Frontal cortex (tissue), 4 donors: ENCODE measurements around the gene PPP2R3B. TPM values are rescaled to one million over a fixed set of nuclear protein-coding genes. Genes with fewer than 3 reads are reported as not detected.

Source experiments
- DNase-seq, 2 donors: peaks; one replicate each; pipeline ENCODE4 v3.0.0; 2012; ENCODE audit warnings: low spot score in 2 of 2
- FAIRE-seq: peaks from 2 replicates; lab custom pipeline; 2012; peaks lifted over from hg19 to GRCh38; lab: Jason Lieb, UNC
- total RNA-seq: library from RNA; depleted of rRNA; stranded (reverse); fragments of >200 nt; gene quantifications from one replicate; pipeline ENCODE4 v1.2.3, GENCODE V29; 2014
- donor health status: control.
- donor health status: control.
- donor health status: control.

Gene PPP2R3B
- total RNA-seq, 1 donor from 2014 or later: 17.1 TPM

DNA sequence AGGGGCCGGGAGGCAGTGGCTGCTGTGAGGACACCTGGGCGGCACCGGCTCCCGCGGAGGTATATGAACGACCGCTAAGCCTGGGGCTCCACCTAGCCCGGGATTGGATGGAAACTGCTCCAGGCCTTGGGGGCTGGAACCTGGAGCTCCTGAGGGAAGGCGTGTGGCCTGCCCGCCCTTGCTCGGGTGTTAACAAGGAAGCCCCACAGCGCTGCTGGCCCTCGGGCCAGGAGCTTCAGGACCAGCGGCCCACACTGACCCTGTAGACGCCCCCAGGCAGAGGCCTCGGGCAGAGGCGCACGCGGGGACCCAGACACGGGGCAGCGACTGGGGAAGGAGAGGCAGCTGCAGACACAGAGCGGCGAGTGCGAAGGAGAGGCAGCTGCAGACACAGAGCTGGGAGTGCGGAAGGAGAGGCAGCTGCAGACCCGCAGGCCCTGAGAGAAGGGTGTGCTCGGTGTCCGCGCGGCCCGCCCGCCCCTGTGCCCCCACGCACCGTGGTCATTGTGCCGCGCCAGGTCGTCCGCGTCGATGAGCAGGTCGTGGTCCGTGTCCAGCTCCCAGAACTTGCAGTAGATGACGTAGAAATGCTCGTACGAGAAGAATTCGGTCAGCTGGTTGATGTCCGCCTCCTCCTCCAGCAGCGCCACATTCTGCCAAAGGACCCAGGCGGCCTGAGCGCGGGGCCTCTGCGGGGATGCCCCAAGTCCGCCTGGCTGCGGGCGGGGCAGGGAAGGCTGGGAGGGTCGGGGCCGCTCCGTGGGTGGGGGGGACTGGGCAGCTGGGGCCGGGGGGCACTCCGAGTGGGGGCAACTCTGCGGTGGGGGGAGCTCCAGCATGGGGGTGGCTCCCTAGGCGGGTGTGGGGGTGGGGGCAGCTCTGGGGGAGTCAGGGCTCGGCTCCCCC lies 41.4 kb downstream of the PPP2R3B start:
- DNase-seq (no peak), FAIRE-seq (no peak)

DNA sequence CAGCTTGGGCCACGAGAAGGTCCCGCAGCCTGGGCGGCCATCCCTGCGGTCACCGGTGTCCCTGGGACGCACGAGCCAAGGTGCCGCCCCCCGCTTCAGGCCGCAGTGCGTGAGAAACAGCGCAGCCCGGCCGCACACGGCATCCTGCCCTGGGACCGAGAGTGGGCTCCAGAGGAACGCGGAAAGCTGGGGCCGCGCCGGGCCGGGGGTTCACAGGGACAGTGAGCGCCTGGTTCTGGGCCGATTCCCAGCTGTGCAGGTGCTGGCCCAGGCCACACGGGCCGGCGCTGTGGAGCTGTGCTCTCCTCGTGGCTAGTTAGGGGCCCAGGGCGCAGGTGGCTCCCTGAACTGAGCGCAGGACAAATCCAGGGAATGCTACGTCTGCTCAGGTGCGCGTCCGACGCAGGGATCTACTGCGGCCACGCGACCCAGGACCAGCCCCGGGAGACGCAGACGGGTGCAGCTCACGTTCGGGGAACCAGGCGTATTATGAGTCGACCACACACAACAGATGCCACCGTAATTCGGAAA lies 42.3 kb downstream of the PPP2R3B start:
- DNase-seq (no peak), FAIRE-seq (no peak)

DNA sequence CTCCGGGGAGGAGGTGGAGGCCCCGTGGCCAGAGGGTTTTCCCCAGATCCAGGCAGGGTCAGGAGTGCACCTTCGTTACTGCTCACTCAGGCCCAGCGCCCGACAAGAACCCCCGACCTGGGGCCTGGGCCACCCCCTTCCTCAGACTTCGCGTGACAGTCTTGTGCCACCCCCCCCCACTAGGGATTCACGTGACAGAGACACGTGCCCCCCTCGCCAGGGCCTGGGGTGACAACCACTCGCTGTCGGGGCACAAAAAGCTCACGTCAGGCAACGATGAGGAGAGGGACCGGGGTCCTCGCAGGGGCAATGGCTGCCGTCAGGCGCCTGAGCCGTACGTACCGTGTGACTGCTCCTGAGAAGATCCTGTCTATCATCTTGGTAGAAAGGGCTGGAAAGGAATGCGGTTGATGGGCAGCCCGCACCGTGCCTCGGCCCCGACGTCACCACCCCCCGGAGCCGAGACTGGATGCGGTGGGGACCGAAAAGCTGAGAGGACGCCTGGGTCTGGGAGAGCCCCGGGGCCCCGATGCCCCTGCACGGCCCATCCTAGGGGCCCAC lies 45.1 kb downstream of the PPP2R3B start:
- DNase-seq (no peak), FAIRE-seq (no peak)

DNA sequence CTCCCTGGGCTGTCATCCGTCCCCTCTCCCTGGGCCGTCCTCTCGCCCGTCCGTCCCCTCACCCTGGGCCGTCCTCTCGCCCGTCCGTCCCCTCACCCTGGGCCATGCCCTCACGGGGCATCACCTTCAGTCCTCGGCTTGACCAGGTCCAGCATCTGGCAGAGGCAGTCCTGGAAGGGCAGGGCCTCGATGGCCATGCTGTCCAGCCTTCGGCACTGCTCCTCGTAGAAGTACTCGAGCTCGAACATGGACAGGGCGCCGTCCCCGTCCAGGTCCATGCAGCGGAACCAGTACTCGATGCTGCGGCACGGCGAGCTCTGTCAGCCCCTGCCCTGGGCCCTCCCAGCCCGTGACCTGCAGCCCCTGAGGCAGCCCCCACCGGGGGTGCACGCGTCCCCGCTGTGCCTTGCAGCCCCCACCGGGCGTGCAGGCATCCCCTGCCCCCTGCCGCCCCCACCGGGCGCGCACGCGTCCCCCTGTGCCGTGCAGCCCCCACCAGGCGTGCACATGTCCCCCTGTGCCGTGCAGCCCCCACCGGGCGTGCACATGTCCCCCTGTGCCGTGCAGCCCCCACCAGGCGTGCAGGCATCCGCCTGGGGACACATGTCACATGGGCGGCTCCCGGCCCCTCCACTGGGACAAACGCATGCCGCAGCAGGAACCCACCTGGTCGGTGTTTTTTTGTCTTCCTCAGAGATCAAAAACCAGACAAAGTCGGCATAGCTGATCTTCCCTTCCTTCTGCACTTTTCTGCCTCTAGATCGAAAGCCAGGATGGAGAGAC lies 45.9 kb downstream of the PPP2R3B start:
- DNase-seq (no peak), FAIRE-seq (no peak)

DNA sequence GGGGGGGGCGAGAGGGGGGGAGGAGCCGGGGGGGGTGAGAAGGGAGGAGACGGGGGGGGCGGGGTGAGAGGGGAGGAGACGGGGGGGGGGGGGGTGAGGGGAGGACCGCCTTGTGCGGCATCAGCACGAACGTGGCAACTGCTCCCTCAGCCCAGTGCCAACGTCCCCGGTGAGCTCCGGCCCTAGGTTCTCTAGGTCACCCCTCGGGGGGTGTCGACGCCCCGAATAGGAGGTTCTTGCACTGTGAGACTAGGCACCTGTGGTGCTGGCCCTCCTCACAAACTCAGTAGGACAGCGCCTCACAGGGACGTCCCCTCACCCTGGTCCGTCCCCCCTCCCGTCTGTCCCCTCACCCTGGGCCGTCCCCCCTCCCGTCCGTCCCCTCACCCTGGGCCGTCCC lies 46.6 kb downstream of the PPP2R3B start:
- DNase-seq (no peak), FAIRE-seq (no peak)

DNA sequence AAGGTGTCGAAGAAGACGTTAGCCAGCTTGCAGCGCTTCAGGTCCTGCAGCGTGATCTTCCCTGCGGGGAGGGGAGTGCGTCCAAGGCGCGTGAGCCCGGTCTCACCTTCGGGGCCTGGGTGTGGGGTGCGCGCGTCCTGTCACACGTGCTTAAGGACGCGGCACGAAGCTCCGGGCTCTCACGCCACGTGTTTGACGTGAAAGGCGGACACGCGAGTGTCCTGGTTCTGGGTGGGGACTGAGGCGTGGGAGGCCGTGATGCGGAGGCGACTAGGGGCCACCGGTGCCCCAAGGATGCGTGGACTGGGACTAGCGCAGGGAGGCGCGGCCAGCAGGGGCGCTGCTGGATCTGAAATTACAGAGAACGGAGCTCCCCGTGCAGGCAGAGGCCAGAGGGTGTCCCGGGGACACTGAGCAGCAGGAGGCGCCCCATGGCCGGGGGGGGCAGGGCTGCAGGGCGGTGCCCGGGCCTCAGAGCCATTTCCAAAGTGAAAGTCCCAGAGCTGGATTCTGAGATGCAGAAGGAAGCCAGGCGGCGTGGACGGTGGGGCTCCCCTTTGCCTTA lies 47.8 kb downstream of the PPP2R3B start:
- no peak for DNase-seq
- no peak for FAIRE-seq

DNA sequence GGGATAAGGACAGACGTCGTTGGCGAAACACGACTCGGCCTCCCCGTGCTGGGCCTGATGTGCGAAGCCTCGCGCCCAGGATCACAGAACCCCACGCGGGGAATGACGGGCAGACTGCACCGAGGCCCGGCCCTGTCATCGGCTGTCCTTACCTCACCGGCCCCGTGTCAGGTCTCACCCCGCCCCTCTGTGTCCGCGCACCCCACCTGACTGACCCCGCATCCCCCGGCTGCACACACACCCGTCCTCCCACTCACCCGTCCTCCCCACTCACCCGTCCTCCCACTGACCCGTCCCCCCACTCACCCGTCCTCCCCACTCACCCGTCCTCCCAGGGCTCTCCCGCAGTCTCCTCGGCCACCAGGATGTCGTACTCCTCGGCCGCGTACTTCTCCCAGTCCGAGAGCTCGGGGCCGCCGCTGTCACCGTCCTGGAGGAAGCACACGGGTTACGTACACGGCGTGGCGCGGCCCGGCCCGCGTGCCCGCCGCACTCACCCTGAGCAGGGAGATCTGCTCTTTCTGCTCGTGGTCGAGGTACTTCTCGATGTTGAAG lies 48.3 kb downstream of the PPP2R3B start:
- DNase-seq (no peak), FAIRE-seq (no peak)

DNA sequence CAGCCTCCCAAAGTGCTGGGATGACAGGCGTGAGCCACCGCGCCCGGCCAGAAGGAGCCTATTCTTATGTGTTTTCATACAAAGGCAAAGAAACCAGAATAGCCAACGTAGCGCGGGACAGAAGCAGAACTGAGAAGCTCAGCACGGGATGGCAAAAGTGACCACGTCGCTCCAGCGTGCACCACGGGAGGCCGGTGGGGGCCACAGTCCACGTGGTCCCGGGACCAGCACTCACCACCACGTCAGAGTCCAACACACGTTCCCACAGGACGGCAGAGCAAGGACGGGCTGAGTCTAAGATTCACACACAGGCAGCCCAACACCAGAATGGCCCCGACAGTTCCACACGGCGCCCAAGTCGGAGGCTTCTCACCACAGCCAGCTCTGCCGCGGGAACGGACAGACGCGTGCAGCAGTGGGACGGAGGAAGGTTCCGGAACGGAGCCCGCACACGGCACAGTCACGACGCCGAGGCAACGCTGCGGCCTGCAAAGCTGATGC lies 49.3 kb downstream of the PPP2R3B start:
- DNase-seq: no peak

DNA sequence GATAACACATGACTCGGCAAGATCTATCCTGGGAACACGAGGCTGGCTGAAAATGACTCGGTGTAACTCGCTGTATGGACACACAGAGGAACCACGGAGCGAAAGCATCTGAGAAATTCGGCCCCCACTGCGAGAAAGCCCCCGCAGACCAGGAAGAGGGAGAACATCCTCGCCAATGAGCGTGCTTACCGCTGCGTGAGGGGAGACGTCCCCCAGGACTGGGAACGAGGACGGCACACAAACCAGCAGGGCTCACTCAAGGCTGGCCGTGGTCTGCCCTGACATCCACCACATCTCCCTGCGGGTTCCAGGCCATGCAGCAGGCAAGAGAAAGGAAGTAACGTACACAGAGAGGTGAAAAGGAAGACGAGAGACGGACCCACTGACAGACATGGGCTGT lies 50.5 kb downstream of the PPP2R3B start:
- DNase-seq (no peak), FAIRE-seq (no peak)

More for the DNA sequence above, 49.3 kb downstream of the PPP2R3B start:
- FAIRE-seq: no peak

DNA sequence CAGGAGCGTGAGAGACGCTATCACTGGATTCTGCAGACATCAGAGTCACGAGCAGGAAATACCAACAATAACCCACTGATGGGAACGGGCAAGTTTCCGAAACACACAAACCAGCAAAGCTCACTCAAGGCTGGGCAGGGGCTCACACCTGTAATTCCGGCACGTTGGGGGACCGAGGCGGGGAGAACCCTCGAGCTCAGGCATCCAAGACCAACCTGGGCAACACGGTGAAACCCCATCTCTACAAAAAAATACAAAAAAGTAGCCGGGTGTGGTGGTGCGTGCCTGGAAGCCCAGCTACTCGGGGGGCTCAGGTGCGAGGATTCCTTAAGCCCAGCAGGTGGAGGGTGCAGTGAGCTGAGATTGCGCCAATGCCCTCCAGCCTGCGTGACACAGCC lies 51.0 kb downstream of the PPP2R3B start:
- FAIRE-seq: no peak
- no peak for DNase-seq

DNA sequence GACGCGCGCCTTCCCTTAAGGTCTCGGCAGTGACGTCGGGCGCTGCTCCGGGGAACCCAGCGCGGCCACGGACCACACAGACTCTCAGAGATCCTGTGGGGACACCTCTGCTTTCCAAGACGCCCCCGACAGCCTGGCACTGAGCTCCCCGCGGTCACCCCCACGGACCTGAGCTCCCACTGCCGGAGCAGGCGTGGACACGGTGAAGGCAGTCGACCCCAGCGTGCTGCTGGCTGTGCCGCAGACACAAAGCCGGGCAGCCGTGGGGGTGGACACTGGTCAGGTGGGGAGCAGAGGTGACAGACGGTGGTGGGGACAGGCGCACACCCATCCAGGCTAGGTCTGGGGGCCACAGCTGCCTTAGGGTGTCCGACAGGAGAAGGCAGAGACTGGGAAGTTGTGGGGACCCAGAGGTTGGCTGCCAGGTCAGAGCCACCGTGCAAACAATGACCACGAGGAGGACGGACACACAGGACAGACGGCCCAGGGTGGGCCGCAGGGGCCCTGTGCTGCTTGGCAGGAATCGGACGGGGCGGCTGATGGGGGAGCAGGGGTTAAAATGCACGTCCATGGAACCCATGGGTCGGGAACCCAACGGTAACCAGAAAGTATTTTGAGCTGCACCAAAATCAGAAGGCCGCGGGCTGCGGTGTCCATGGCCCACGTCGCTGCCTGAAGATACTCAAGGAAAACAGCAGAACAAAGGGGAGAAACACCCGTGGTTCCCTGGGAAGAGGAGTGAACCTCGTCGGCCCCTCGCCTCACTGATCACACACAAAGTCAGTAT lies 51.5 kb downstream of the PPP2R3B start:
- no peak for FAIRE-seq
- no peak for DNase-seq

DNA sequence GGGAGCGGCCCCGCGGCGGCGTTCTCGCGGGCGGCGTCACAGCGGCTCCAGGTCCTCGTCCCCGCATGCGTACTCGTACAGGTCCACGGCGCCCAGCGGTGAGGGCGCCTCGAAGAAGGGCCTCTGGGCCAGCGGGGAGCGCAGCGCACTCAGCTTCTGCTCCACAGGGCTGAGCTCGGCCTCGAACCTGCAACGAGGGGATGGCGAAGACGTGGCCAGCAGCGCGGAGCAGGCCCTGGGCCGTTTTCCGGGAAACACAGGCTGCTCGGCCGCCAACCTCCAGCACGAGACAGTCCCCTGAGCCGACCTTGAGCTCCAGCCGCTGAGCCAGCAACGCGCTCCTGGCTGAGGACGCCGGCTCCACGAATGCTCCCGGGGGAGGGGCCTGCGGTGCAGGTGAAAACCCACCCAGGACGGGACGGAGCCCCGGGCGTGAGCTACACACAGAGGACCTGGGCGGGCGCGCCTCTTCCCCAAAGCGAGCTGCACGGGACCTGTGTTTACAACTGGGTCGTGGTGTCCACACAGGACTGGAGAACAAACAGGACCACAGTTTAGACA lies 52.3 kb downstream of the PPP2R3B start:
- DNase-seq (no peak), FAIRE-seq (no peak)

DNA sequence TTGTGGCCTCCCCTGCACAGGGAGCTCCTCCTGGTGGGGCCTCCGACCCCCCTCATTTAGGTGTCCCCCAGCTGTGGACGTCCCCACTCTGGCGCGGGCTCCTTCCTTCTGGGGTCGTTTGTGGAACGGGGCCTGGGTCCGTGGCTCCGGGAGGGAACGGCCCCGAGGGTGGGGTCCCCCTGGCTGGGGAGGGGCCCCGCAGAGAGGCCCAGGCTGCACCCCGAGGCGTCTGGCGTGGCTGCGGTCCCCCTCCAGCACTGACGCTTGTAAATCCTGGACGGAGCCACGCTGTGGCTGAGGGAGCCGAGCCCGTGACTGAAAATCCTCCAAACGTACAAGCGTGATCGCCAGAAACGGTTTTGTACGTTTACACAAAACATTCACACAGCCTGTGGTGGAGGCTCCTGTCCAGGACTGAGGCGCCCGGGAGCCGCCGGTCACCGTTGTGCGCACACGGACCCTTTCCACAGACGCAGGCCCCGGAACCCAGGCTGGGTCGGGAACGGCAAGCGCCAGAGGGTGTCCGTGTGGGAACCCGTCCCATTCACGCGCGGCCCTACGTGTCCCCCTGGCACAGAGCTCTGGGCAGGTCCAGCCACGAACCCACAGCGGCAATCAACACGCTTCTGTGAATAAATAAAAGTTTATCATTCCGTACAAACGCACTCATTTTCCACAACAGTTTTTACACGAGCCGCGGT lies 52.9 kb downstream of the PPP2R3B start:
- DNase-seq (no peak), FAIRE-seq (no peak)

DNA sequence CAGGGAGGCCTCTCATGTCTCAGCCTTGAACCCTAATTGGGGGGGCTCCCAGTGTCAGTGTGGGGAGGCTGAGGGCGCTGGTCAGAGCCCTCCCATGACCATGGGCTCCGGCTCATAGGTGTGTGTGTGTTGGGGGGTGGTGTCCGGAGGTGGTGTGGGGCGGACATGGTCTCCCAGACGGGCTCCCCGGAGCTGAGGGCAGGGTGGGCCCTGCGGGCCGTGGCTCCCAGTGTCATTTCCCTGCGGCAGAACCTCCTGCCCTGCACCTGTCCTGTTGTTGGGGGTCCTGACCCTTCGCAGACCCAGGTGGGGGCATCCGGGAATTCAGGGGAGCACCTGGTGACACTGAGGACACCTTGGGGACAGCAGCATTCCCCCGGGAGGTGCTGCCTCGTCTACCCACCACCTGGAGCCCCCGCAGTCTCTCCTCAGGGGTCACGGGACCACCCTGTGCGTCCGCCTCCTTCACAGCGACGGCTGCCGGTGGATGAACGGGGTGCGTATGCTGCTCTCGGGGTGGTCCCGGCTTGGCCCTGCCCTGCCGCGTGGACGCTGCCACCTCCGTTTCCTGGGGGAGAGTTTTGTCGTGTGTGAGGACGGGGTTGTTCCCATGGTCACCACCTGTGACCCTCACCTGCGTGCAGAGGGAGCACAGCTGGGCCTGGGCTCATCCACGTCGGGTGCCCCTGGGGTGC lies 53.6 kb downstream of the PPP2R3B start:
- DNase-seq (no peak), FAIRE-seq (no peak)

DNA sequence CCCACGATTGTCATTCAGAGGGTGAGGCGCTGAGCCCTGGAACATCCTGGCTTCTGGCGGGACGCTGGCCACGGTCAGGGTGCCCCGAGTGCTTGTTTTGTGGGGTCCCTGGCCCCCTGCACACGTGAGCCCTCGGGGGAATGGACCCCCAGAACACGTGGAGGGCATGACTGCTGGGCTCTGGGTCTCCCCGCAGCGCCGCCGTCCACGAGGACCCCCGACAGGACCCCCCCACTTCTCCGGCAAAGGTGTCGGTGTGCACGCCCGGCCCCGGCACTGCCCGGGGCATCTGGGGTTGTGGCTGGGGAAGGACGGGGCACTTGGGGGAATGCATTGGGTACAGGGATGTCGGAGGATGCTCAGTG lies 54.2 kb downstream of the PPP2R3B start:
- FAIRE-seq (no peak), DNase-seq (no peak)

DNA sequence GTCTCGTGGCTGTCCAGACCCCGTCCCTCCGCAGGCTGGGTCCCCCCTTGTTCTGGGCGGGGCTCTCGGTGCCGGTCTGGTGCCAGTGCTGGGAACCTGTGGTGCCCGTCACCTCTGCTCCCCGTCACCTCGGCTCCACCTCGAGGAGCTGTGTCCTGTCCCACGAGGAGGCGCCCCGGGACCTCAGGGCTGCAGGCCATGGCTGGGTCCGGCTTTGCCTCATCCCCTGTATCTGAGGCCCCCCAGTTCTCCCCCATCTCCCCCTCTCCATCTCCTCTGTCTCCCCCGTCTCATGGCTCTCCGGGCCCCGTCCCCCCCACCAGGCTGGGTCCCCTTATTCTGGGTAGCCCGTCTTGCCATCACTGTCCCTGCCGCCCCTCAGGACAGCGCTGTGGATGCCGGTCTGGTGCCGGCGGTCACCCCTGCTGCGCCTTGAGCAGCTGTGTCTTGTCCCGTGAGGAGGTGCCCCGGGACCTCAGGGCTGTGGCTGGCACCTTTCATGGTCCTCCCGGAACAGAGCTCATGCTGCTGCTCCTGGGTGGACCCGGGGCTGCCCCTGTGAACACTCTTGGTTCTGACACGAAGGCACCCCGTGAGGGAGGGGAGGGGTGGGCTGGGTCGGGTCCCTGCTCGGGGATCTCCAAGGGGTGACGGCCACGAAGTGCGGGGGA lies 54.7 kb downstream of the PPP2R3B start:
- no peak for FAIRE-seq
- no peak for DNase-seq
